22Rv1 (cell line): ENCODE data around the gene TSPOAP1.

Experiments used
- H3K27ac ChIP-seq: fragments of 450-650 bp; 2 replicates; pipeline ENCODE4 v1.5.1; 2017
- ZFX ChIP-seq: fragments of 450-650 bp; IDR thresholded peaks from 2 replicates; pipeline ENCODE4 v1.6.1; 2017; ENCODE audit warnings: antibody characterized with exemption, borderline replicate concordance
- TF ChIP-seq, protein P1 (sequence below): fragments of 450-650 bp; IDR thresholded peaks from 2 replicates; pipeline ENCODE4 v1.5.1; 2017; ENCODE audit warnings: mild to moderate bottlenecking

Gene TSPOAP1

DNA sequence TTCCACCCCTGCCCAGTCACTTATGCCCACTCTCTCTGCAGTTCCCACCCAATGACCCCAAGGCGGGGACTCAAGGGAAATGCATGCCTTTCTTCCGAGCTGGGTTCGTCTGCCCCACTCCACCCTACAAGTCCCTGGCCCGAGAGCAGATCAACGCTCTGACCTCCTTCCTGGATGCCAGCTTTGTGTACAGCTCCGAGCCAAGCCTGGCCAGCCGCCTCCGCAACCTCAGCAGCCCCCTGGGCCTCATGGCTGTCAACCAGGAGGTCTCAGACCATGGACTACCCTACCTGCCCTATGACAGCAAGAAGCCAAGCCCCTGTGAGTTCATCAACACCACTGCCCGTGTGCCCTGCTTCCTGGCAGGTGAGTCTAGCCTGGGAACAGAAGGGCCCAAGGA lies 76.5 kb downstream of the TSPOAP1 start:
- no peak overlapping the region for H3K27ac ChIP-seq
- TF ChIP-seq, protein P1, sequence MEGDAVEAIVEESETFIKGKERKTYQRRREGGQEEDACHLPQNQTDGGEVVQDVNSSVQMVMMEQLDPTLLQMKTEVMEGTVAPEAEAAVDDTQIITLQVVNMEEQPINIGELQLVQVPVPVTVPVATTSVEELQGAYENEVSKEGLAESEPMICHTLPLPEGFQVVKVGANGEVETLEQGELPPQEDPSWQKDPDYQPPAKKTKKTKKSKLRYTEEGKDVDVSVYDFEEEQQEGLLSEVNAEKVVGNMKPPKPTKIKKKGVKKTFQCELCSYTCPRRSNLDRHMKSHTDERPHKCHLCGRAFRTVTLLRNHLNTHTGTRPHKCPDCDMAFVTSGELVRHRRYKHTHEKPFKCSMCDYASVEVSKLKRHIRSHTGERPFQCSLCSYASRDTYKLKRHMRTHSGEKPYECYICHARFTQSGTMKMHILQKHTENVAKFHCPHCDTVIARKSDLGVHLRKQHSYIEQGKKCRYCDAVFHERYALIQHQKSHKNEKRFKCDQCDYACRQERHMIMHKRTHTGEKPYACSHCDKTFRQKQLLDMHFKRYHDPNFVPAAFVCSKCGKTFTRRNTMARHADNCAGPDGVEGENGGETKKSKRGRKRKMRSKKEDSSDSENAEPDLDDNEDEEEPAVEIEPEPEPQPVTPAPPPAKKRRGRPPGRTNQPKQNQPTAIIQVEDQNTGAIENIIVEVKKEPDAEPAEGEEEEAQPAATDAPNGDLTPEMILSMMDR = no peak
- no peak for TF ChIP-seq ZFX
